CD8-positive, alpha-beta memory T cell (primary cell): ENCODE results near the gene ZNF746. TPM values are rescaled to one million over a fixed set of nuclear protein-coding genes. Genes with fewer than 3 reads are reported as not detected.

ENCODE experiments used
- CTCF ChIA-PET: fragments of 350-600 bp; sonication (Branson Sonifier 250); formaldehyde crosslinking; loops from one replicate; lab custom pipeline; 2021; ENCODE audit warnings: antibody characterized with exemption; lab: Charles Lee
- POLR2A ChIA-PET: fragments of 350-600 bp; sonication (Branson Sonifier 250); formaldehyde crosslinking; loops from one replicate; lab custom pipeline; 2021; ENCODE audit warnings: antibody characterized with exemption; lab: Charles Lee
- DNase-seq, 5 donors: peaks; one replicate each; pipeline versions ENCODE4 v3.0.0 to v3.0.0-alpha.2; 2020 to 2022; ENCODE audit warnings: mixed read lengths in 1 of 5
- H3K27ac ChIP-seq: one replicate; pipeline ENCODE4 v1.7.0; 2013; ENCODE audit warnings: low read depth, mild to moderate bottlenecking, low read length, moderate library complexity
- H3K27me3 ChIP-seq: 2 replicates; pipeline ENCODE4 v1.7.0; 2013; ENCODE audit warnings: low read length, mild to moderate bottlenecking; ENCODE audit not compliant: insufficient read depth, poor library complexity, severe bottlenecking
- H3K36me3 ChIP-seq: 2 replicates; pipeline ENCODE4 v1.7.0; 2013; ENCODE audit warnings: mild to moderate bottlenecking, low read length, moderate library complexity; ENCODE audit not compliant: insufficient read depth
- H3K4me1 ChIP-seq: 2 replicates; pipeline ENCODE4 v1.7.0; 2013; ENCODE audit warnings: mild to moderate bottlenecking, low read length, moderate library complexity; ENCODE audit not compliant: insufficient read depth
- H3K4me3 ChIP-seq: 2 replicates; pipeline ENCODE4 v1.7.0; 2013; ENCODE audit warnings: mild to moderate bottlenecking, low read length
- H3K9me3 ChIP-seq: 2 replicates; pipeline ENCODE4 v1.7.0; 2013; ENCODE audit warnings: mild to moderate bottlenecking, low read length
- H3K27ac Mint-ChIP-seq, 8 donors: one replicate each; pipeline ENCODE4 v1.8.0; 2020 to 2021; ENCODE audit warnings: mixed read lengths in 8 of 8, mild to moderate bottlenecking in 6 of 8, inconsistent platforms in 3 of 8, moderate library complexity in 3 of 8
- H3K27me3 Mint-ChIP-seq, 2 donors: one replicate each; pipeline ENCODE4 v1.8.0; 2020 to 2021; ENCODE audit warnings: mixed read lengths in 2 of 2, mild to moderate bottlenecking in 1 of 2, moderate library complexity in 1 of 2
- H3K36me3 Mint-ChIP-seq, 3 donors: one replicate each; pipeline ENCODE4 v1.8.0; 2020 to 2021; ENCODE audit warnings: mixed read lengths in 3 of 3, inconsistent platforms in 1 of 3, mild to moderate bottlenecking in 1 of 3
- H3K4me1 Mint-ChIP-seq, 3 donors: one replicate each; pipeline ENCODE4 v1.8.0; 2020 to 2021; ENCODE audit warnings: mixed read lengths in 3 of 3, inconsistent platforms in 1 of 3, mild to moderate bottlenecking in 1 of 3
- H3K4me3 Mint-ChIP-seq, 7 donors: one replicate each; pipeline ENCODE4 v1.8.0; 2020 to 2021; ENCODE audit warnings: mixed read lengths in 7 of 7, mild to moderate bottlenecking in 6 of 7, moderate library complexity in 4 of 7, inconsistent platforms in 2 of 7
- H3K9me3 Mint-ChIP-seq, 5 donors: one replicate each; pipeline ENCODE4 v1.8.0; 2020 to 2022; ENCODE audit warnings: mixed read lengths in 5 of 5, mild to moderate bottlenecking in 3 of 5, moderate library complexity in 2 of 5, inconsistent platforms in 1 of 5
- polyA plus RNA-seq: library from polyadenylated mRNA; unstranded; fragments of 300-500 nt; fragmentation: Illumina TruSeq; gene quantifications from one replicate; pipeline ENCODE4 v1.2.3, GENCODE V29; 2021
- total RNA-seq, 2 experiments: library from RNA; stranded (reverse); gene quantifications; one replicate each; pipeline ENCODE4 v1.2.3, GENCODE V29; 2021

ZNF746 gene
- total and polyA plus RNA-seq, 3 experiments from 2014 or later: 13.9 to 21.3 (median 19.9) TPM

- ChIA-PET POLR2A (no interaction called here), CTCF (no interaction called here)
- no peak overlapping the region for H3K4me3 ChIP-seq
- Mint-ChIP-seq H3K9me3 (no peaks in the 10 kb centered on the region), H3K27ac (no peak overlapping the region), H3K36me3 (peaks cover 3 to 32% (median 17%) of the 10 kb centered on the region in 3 donors), H3K4me1 (peaks cover 0 to 7% (median 0%) of the 10 kb centered on the region in 3 donors), H3K27me3 (no peaks in the 10 kb centered on the region), H3K4me3 (no peak overlapping the region)
- H3K4me1 ChIP-seq: peaks cover 5% of the 10 kb centered on the region
- H3K27ac ChIP-seq: no peak overlapping the region
- DNase-seq: no peak
- peaks cover 10% of the 10 kb centered on the region for H3K36me3 ChIP-seq
- no peaks in the 10 kb centered on the region for H3K9me3 ChIP-seq
- H3K27me3 ChIP-seq: no peaks in the 10 kb centered on the region
Observed at GRCh38 chr7:149427893-149428292, 69.7 kb downstream of the ZNF746 start.

GRCh38 chr7:149427096-149427680, 70.4 kb downstream of the ZNF746 start:
- no peak overlapping the region for H3K27ac ChIP-seq
- no peak overlapping the region for H3K4me3 ChIP-seq
- H3K4me1 ChIP-seq: peaks cover 5% of the 10 kb centered on the region
- H3K27me3 Mint-ChIP-seq: no peaks in the 10 kb centered on the region
- POLR2A ChIA-PET: no interaction called here
- H3K27me3 ChIP-seq: no peaks in the 10 kb centered on the region
- peaks cover 0 to 25% (median 15%) of the 10 kb centered on the region in 3 donors for H3K36me3 Mint-ChIP-seq
- CTCF ChIA-PET: interaction anchor here (0.7 kb wide), 1 partner anchor 187 kb away, joined by 3 read pairs; no protein-coding TSS in a partner anchor
- no peak overlapping the region for H3K4me3 Mint-ChIP-seq
- peaks cover 0 to 7% (median 0%) of the 10 kb centered on the region in 3 donors for H3K4me1 Mint-ChIP-seq
- H3K9me3 Mint-ChIP-seq: no peaks in the 10 kb centered on the region
- no peak for DNase-seq
- peak overlapping the region in 2 of 8 donors; percentile 50 to 70 for H3K27ac Mint-ChIP-seq
- H3K36me3 ChIP-seq: peaks cover 3% of the 10 kb centered on the region
- H3K9me3 ChIP-seq: no peaks in the 10 kb centered on the region

GRCh38 chr7:149423449-149424110, 74.0 kb downstream of the ZNF746 start:
- Mint-ChIP-seq H3K9me3 (no peaks in the 10 kb centered on the region), H3K27me3 (no peaks in the 10 kb centered on the region), H3K4me3 (peak overlapping the region; percentile 51 to 79 (median 68)), H3K4me1 (peaks cover 0 to 12% (median 5%) of the 10 kb centered on the region in 3 donors), H3K27ac (peak overlapping the region in 6 of 8 donors; percentile 4 to 68 (median 44)), H3K36me3 (peaks cover 0 to 7% (median 2%) of the 10 kb centered on the region in 3 donors)
- ChIA-PET CTCF (interaction anchor here (0.7 to 2.3 kb wide), 7 partner anchors 8 to 276 kb away, joined by 3 to 11 read pairs (median 4); partner anchors contain the start of genes ZNF398 and ZNF783), POLR2A (interaction anchor here (2.4 kb wide), 1 partner anchor 37 kb away, joined by 14 read pairs; the partner anchor contains the start of gene ZNF777)
- no peaks in the 10 kb centered on the region for H3K9me3 ChIP-seq
- H3K36me3 ChIP-seq: no peaks in the 10 kb centered on the region
- H3K4me3 ChIP-seq: no peak overlapping the region
- no peak for DNase-seq
- peaks cover 5% of the 10 kb centered on the region for H3K4me1 ChIP-seq
- no peaks in the 10 kb centered on the region for H3K27me3 ChIP-seq
- no peak overlapping the region for H3K27ac ChIP-seq

GRCh38 chr7:149422914-149423301, 74.7 kb downstream of the ZNF746 start:
- POLR2A ChIA-PET: interaction anchor here (1.4 to 2.4 kb wide), 2 partner anchors 38 to 161 kb away, joined by 7 to 14 read pairs; partner anchors contain the start of genes ZNF777 and ZNF783
- H3K4me1 Mint-ChIP-seq: peaks cover 0 to 12% (median 5%) of the 10 kb centered on the region in 3 donors
- H3K4me3 Mint-ChIP-seq: peak overlapping the region; percentile 68 to 88 (median 74)
- peak overlapping the region; percentile 62 for H3K4me3 ChIP-seq
- H3K36me3 Mint-ChIP-seq: peaks cover 0 to 5% (median 0%) of the 10 kb centered on the region in 3 donors
- peaks cover 5% of the 10 kb centered on the region for H3K4me1 ChIP-seq
- H3K9me3 Mint-ChIP-seq: no peaks in the 10 kb centered on the region
- H3K27ac ChIP-seq: peak overlapping the region; percentile 60
- H3K27me3 Mint-ChIP-seq: no peaks in the 10 kb centered on the region
- DNase-seq: no peak
- CTCF ChIA-PET: interaction anchor here (0.6 to 2.3 kb wide), 15 partner anchors 8 to 201 kb away, joined by 3 to 16 read pairs (median 4); partner anchors contain the start of genes ZNF777 and ZNF783
- no peaks in the 10 kb centered on the region for H3K9me3 ChIP-seq
- no peaks in the 10 kb centered on the region for H3K27me3 ChIP-seq
- peak overlapping the region in 7 of 8 donors; percentile 17 to 68 (median 54) for H3K27ac Mint-ChIP-seq
- H3K36me3 ChIP-seq: no peaks in the 10 kb centered on the region

Other genes starting within 250 kb of the ZNF746 start
- gene ZNF783, start 235.6 kb downstream of the ZNF746 start, total RNA-seq: 10 to 100 TPM; 19.7 to 20.4 TPM
- gene ZNF783, start 235.6 kb downstream of the ZNF746 start, polyA plus RNA-seq: 5.0 TPM
- gene ZNF777, start 36.7 kb downstream of the ZNF746 start, total RNA-seq: 10 to 100 TPM; 21.9 to 22.1 TPM
- 3.7 TPM for gene ZNF777, start 36.7 kb downstream of the ZNF746 start, polyA plus RNA-seq